ENCODE results near the gene PCSK6. TPM values are rescaled to one million over a fixed set of nuclear protein-coding genes. Genes with fewer than 3 reads are reported as not detected.
"Not testable (repeated sequence)": the region's sequence is repeated elsewhere in the genome, so short reads cannot be mapped to it uniquely, and the experiment has no call there.

Gene PCSK6
- total RNA-seq, 1 donor from 2014 or later: 1.9 TPM

DNA sequence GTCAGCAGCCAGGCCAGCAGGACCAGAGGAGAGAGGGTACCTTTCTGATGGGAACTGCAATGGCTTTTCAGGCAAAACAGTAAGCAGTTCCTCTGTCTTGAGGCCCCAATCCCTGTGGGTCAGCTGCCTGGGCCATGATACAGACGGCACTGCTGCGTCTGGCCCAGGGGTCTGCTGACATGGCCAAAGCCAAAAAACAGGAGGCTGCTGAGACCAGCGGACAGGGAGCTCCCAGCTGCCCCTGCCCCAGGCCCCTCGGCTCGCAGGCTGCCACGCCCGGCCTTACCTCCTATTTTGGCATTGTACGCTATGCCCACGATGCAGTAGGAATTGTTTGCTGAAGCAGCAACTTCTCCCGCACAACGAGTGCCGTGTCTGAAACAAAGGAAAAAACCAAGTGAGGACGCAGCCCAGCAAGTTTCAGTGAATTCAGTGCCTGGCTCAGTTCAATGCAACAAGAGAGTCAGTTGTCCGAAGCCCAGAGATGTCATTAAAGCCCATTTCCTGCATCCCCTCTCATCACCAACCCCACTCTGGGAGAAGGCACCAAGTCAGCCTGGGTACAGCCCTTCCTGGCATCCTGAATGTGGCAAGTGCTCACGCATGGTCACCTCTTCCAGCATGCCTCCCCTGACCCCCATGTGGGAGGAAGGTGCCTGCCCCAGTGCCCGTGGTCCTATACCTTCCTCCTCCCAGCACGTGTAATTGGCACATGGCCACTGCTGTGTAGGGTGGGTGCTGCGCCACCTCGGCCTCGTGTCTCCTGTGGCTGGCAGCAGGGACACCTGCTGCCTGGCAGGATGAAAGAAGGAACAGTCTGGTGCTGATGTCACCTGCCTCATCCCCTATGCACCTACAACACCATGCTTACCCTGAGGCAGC is 61.7 kb downstream of the PCSK6 start:
- intact Hi-C loops (cut with micrococcal nuclease): no loop called here
- Mint-ChIP-seq H3K4me3 (ENCODE audit: low read depth) (no peak overlapping the region), H3K27ac (no peak overlapping the region), H3K9me3 (no peaks in the 10 kb centered on the region), H3K4me1 (ENCODE audit: low read depth) (no peaks in the 10 kb centered on the region), H3K36me3 (ENCODE audit: low read depth) (no peaks in the 10 kb centered on the region), H3K27me3 (ENCODE audit: low read depth) (peaks cover 1% of the 10 kb centered on the region)
- DNase-seq (ENCODE audit: low spot score): no peak

DNA sequence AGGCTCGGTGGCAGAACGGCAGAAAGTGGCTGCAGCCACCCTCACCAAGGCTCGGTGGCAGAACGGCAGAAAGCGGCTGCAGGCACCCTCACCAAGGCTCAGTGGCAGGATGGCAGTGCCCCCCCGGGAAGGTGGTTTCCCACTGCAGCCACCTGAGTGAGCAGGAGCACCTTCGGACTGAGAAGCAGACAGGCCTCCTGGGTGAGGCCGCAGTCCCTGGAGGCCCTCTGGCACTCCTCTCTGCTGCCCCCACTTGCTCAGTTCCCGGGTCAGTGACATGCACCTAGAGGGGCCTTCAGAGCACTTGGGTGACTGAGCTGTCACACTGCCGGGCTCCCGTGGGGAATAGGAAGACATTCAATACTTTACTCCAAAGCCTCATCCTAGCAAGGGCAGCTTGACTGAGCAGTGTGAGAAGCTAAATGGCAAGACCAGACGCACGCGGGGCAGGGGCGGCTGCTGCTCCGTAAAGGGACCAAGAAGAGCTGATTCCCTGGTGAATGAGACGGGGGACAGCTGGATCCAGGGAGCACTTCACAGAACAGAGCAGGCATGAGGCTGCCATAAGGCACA is 62.7 kb downstream of the PCSK6 start:
- no peak for DNase-seq (ENCODE audit: low spot score)
- Mint-ChIP-seq H3K36me3 (ENCODE audit: low read depth) (no peaks in the 10 kb centered on the region), H3K27ac (no peak overlapping the region), H3K27me3 (ENCODE audit: low read depth) (peaks cover 4% of the 10 kb centered on the region), H3K9me3 (no peaks in the 10 kb centered on the region), H3K4me3 (ENCODE audit: low read depth) (no peak overlapping the region), H3K4me1 (ENCODE audit: low read depth) (no peaks in the 10 kb centered on the region)
- intact Hi-C loops (cut with micrococcal nuclease): no loop called here

DNA sequence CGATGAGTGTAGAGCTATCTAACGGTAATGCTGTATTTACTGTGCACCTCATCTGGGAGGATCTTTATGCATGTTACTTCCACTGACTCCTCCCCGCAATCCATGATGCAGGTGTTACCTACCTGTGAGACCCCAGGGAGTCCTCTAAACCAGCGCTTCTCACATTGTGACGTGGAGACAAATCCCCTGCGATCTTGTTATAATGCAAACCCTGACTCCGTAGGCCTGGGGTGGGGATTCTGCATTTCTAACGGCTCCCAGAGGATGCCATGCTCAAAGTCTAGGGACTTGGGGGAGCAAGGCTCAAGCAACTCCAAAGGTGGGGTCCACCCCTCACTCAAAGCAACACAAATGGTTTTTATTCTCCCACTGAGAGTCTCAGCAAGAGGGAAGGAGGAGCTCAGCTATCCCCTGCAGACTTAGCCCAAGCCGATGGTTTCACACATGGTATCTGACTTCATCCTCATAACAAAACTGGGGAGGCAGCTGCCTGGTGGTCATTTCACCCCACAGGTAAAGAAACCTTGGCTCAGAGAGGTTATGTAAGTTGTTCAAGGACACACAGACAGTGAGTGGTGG is 63.6 kb downstream of the PCSK6 start:
- no peaks in the 10 kb centered on the region for H3K9me3 Mint-ChIP-seq
- no peaks in the 10 kb centered on the region for H3K36me3 Mint-ChIP-seq (ENCODE audit: low read depth)
- peaks cover 6% of the 10 kb centered on the region for H3K27me3 Mint-ChIP-seq (ENCODE audit: low read depth)
- H3K27ac Mint-ChIP-seq: no peak overlapping the region
- no peaks in the 10 kb centered on the region for H3K4me1 Mint-ChIP-seq (ENCODE audit: low read depth)
- intact Hi-C loops (cut with micrococcal nuclease): no loop called here
- no peak overlapping the region for H3K4me3 Mint-ChIP-seq (ENCODE audit: low read depth)
- DNase-seq (ENCODE audit: low spot score): no peak

GRCh38 chr15:101424984-101425383 is 64.5 kb downstream of the PCSK6 start:
- H3K9me3 Mint-ChIP-seq: no peaks in the 10 kb centered on the region

DNA sequence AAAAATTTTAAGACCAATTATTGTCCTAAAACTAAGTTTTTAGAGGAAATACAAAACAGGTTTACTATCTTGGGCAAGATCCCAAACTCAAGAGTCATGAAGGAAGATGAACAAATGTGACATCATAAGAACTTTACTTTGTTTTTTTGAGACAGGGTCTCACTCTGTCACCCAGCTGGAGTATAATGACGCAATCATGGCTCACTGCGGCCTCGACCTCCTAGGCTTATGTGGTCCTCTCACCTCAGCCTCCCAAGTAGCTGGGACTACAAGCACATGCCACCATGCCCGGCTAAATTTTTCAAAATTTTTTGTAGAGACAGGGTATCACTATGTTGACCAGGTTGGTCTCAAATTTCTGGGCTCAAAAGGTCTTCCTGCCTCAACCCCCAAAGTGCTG is 69.3 kb downstream of the PCSK6 start:
- H3K4me3 Mint-ChIP-seq (ENCODE audit: low read depth): no peak overlapping the region
- H3K36me3 Mint-ChIP-seq (ENCODE audit: low read depth): no peaks in the 10 kb centered on the region
- H3K27me3 Mint-ChIP-seq (ENCODE audit: low read depth): peaks cover 13% of the 10 kb centered on the region
- no peaks in the 10 kb centered on the region for H3K4me1 Mint-ChIP-seq (ENCODE audit: low read depth)
- no peak for DNase-seq (ENCODE audit: low spot score)
- no peak overlapping the region for H3K27ac Mint-ChIP-seq
- H3K9me3 Mint-ChIP-seq: no peaks in the 10 kb centered on the region
- intact Hi-C loops (cut with micrococcal nuclease): no loop called here

More at GRCh38 chr15:101424984-101425383, 64.5 kb downstream of the PCSK6 start:
- H3K4me3 Mint-ChIP-seq (ENCODE audit: low read depth): no peak overlapping the region
- DNase-seq (ENCODE audit: low spot score): no peak
- intact Hi-C loops (cut with micrococcal nuclease): no loop called here
- peaks cover 6% of the 10 kb centered on the region for H3K27me3 Mint-ChIP-seq (ENCODE audit: low read depth)
- no peaks in the 10 kb centered on the region for H3K36me3 Mint-ChIP-seq (ENCODE audit: low read depth)
- H3K4me1 Mint-ChIP-seq (ENCODE audit: low read depth): no peaks in the 10 kb centered on the region
- H3K27ac Mint-ChIP-seq: no peak overlapping the region

DNA sequence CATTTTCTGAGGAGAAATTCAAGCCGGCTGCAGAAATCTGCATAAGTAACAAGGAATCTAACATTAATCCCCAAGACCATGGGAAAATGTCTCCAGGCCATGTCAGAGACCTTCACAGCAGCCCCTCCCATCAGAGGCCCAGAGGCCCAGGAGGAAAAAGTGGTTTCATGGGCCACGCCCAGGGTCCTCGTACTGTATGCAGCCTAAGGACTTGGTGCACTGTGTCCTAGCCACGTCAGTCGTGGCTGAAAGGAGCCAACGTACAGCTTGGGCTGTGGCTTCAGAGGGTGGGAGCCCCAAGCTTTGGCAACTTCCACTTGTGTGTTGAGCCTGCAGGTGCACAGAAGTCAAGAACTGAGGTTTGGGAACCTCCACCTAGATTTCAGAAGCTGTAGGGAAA is 73.0 kb downstream of the PCSK6 start:
- H3K9me3 Mint-ChIP-seq; H3K27ac Mint-ChIP-seq; DNase-seq (ENCODE audit: low spot score); H3K4me1 Mint-ChIP-seq (ENCODE audit: low read depth); H3K4me3 Mint-ChIP-seq (ENCODE audit: low read depth); H3K36me3 Mint-ChIP-seq (ENCODE audit: low read depth); intact Hi-C loops (cut with micrococcal nuclease): not testable (repeated sequence)
- peaks cover 22% of the 10 kb centered on the region for H3K27me3 Mint-ChIP-seq (ENCODE audit: low read depth)

DNA sequence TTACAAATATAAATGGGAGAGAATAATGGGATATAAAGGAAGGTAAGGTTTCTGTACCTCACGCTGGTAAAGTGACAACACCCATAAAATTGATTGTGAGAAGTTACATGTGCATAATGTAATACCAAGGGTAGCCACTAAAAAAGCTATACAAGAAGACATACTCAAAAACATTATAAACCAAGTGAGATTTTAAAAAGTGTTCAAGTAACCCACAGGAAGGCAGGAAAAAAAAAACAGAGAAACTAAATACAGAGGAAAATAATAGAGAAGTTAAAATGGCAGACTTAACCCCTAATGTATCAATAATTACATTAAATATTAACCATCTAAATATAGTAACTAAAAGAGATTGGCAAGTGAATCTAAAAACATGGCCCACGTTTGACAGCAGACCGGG is 76.3 kb downstream of the PCSK6 start:
- H3K4me1 Mint-ChIP-seq (ENCODE audit: low read depth): no peaks in the 10 kb centered on the region
- H3K27ac Mint-ChIP-seq: no peak overlapping the region
- peaks cover 21% of the 10 kb centered on the region for H3K27me3 Mint-ChIP-seq (ENCODE audit: low read depth)
- no peak overlapping the region for H3K4me3 Mint-ChIP-seq (ENCODE audit: low read depth)
- DNase-seq (ENCODE audit: low spot score): no peak
- intact Hi-C loops (cut with micrococcal nuclease): no loop called here
- no peaks in the 10 kb centered on the region for H3K36me3 Mint-ChIP-seq (ENCODE audit: low read depth)
- H3K9me3 Mint-ChIP-seq: no peaks in the 10 kb centered on the region

DNA sequence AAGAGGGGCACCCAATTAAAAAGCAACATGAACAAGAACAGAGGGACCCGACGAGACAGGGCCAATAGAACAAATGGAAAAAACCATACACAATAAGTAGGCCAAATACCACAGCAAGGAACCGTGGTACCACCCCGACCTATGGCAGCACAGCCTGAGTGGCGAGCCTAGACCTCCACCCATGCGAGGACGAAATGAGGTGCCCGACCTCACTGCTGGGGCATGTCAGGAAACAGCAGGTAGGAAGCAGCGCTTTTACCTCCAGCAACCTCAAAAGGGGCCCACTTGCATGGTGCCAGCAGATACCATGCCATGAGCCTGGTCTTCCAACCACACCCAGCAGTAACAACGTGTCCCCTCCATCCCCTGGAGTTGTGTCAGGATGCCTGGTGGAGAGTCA is 77.9 kb downstream of the PCSK6 start:
- DNase-seq (ENCODE audit: low spot score): no peak
- Mint-ChIP-seq H3K4me1 (ENCODE audit: low read depth) (peaks cover 3% of the 10 kb centered on the region), H3K9me3 (no peaks in the 10 kb centered on the region), H3K27me3 (ENCODE audit: low read depth) (peaks cover 18% of the 10 kb centered on the region), H3K27ac (no peak overlapping the region), H3K4me3 (ENCODE audit: low read depth) (no peak overlapping the region), H3K36me3 (ENCODE audit: low read depth) (no peaks in the 10 kb centered on the region)
- intact Hi-C loops (cut with micrococcal nuclease): no loop called here

DNA sequence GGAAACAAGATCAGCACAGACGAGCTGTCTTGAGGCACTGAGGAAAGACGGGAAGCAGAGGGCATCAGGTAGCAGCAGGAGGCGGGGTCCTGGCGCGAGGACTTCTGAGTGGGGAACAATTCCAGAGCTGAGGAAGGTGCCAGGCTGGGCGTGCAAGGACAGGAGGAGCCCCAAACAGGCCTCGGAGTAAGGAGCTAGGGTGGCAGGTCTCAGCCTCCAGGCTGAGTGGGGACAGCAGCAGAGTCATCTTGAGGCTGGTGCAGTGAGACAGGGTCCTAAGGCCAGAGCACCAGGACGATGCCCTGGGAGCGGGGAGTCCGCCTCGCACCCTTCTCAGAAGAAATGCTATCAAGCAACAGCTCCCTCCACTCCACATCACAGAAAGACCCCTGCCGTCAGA is 78.4 kb downstream of the PCSK6 start:
- intact Hi-C loops (cut with micrococcal nuclease): no loop called here
- Mint-ChIP-seq H3K27me3 (ENCODE audit: low read depth) (peaks cover 17% of the 10 kb centered on the region), H3K9me3 (no peaks in the 10 kb centered on the region), H3K4me3 (ENCODE audit: low read depth) (no peak overlapping the region), H3K27ac (no peak overlapping the region), H3K36me3 (ENCODE audit: low read depth) (no peaks in the 10 kb centered on the region), H3K4me1 (ENCODE audit: low read depth) (peaks cover 3% of the 10 kb centered on the region)
- DNase-seq (ENCODE audit: low spot score): no peak

DNA sequence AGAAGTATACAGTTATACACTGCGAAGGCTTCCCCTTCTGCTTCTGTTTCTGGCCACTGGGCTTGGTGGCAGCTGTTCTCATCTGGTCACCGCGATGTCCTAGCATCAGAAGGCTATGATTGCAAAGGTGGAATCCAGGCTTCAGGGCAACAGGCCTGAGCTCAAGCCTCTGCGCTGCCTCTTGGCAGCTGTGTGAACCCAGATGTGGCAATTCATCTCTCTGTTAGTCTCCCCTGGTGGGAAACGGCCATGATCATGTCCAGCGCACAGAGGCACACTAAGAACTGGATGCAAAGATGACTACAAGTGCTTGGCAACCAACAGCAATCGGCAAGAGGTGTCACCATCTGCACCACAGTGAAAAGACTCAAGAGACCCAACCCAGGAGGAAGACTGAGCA is 78.9 kb downstream of the PCSK6 start:
- intact Hi-C loops (cut with micrococcal nuclease): no loop called here
- Mint-ChIP-seq H3K4me3 (ENCODE audit: low read depth) (no peak overlapping the region), H3K4me1 (ENCODE audit: low read depth) (peaks cover 3% of the 10 kb centered on the region), H3K27ac (no peak overlapping the region), H3K36me3 (ENCODE audit: low read depth) (no peaks in the 10 kb centered on the region), H3K27me3 (ENCODE audit: low read depth) (peaks cover 14% of the 10 kb centered on the region), H3K9me3 (no peaks in the 10 kb centered on the region)
- DNase-seq (ENCODE audit: low spot score): no peak

DNA sequence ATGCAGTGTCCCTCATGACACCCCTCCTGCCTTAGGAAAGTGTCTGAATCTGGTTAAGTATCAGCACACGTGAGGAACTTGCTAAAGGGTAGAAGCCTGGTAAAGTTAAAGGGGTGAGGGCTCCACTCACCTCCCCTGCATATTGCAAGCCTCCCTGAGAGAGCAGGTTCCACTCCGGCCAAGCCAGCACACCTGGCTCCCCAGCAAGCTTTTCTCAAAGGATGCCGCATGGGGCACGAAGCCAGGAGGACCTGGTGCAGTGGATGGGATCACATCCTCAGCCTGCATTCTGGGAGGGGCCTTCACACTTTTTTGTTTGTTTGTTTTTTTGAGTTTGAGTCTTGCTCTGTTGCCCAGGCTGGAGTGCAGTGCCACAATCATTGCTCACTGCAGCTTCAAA is 79.9 kb downstream of the PCSK6 start:
- H3K36me3 Mint-ChIP-seq (ENCODE audit: low read depth): no peaks in the 10 kb centered on the region
- H3K27ac Mint-ChIP-seq: no peak overlapping the region
- peaks cover 3% of the 10 kb centered on the region for H3K4me1 Mint-ChIP-seq (ENCODE audit: low read depth)
- DNase-seq (ENCODE audit: low spot score): no peak
- peaks cover 10% of the 10 kb centered on the region for H3K27me3 Mint-ChIP-seq (ENCODE audit: low read depth)
- no peak overlapping the region for H3K4me3 Mint-ChIP-seq (ENCODE audit: low read depth)
- no peaks in the 10 kb centered on the region for H3K9me3 Mint-ChIP-seq
- intact Hi-C loops (cut with micrococcal nuclease): no loop called here

GRCh38 chr15:101407966-101408775 is 81.3 kb downstream of the PCSK6 start:
- intact Hi-C loops (cut with micrococcal nuclease): no loop called here
- no peak for DNase-seq (ENCODE audit: low spot score)
- no peaks in the 10 kb centered on the region for H3K9me3 Mint-ChIP-seq
- no peaks in the 10 kb centered on the region for H3K36me3 Mint-ChIP-seq (ENCODE audit: low read depth)
- peaks cover 6% of the 10 kb centered on the region for H3K27me3 Mint-ChIP-seq (ENCODE audit: low read depth)
- peaks cover 3% of the 10 kb centered on the region for H3K4me1 Mint-ChIP-seq (ENCODE audit: low read depth)
- H3K4me3 Mint-ChIP-seq (ENCODE audit: low read depth): no peak overlapping the region
- H3K27ac Mint-ChIP-seq: no peak overlapping the region
